Panc1 (cell line): ENCODE measurements around the gene ACTR10.

Experiments used
- CTCF ChIP-seq: fragments of 450-650 bp; IDR thresholded peaks from 2 replicates; pipeline ENCODE4 v1.5.1; 2017; ENCODE audit warnings: mild to moderate bottlenecking
- TCF7L2 ChIP-seq: IDR thresholded peaks from 2 replicates; pipeline ENCODE4 v1.6.1; 2011; ENCODE audit warnings: mild to moderate bottlenecking, low read depth, low read length, inconsistent platforms

GRCh38 chr14:58215191-58215914, 15.4 kb downstream of the ACTR10 start:
- TF ChIP-seq CTCF (no peak), TCF7L2 (no peak)
